Upper lobe of left lung (tissue), 6 donors: ENCODE results near the gene OGDHL. TPM values are rescaled to one million over a fixed set of nuclear protein-coding genes. Genes with fewer than 3 reads are reported as not detected.

Experiments
- ATAC-seq, 2 donors: fragments of 200-7000 bp; cut with Tn5 transposase; one replicate each; pipeline ENCODE4 v1.9.1; 2022; ENCODE audit warnings: mild to moderate bottlenecking in 2 of 2, moderate library complexity in 2 of 2; ENCODE audit not compliant: low FRiP score in 2 of 2
- DNase-seq, 2 donors: peaks; one replicate each; pipeline ENCODE4 v3.0.0-alpha.2; 2019 to 2020
- H3K27ac ChIP-seq, 4 donors: fragments of 200-600 bp; sonication (generic); one replicate each; pipeline ENCODE4 v1.5.1; 2016 to 2019
- H3K27me3 ChIP-seq, 4 donors: fragments of 200-600 bp; sonication (generic); one replicate each; pipeline ENCODE4 v1.5.1; 2017 to 2019
- H3K36me3 ChIP-seq, 4 donors: fragments of 200-600 bp; sonication (generic); one replicate each; pipeline ENCODE4 v1.5.1; 2016 to 2019
- H3K4me1 ChIP-seq, 4 donors: fragments of 200-600 bp; sonication (generic); one replicate each; pipeline ENCODE4 v1.5.1; 2018 to 2019
- H3K4me3 ChIP-seq, 4 donors: fragments of 200-600 bp; sonication (generic); one replicate each; pipeline ENCODE4 v1.5.1; 2017 to 2019; ENCODE audit warnings: mild to moderate bottlenecking in 2 of 4, moderate library complexity in 1 of 4
- H3K9me3 ChIP-seq, 4 donors: fragments of 200-600 bp; sonication (generic); one replicate each; pipeline ENCODE4 v1.5.1; 2018 to 2019
- CTCF ChIP-seq, 6 experiments: fragments of 450-650 bp in 4 of 6; fragments of 200-600 bp in 2 of 6; sonication (generic) in 2 of 6; IDR thresholded peaks; one replicate each; pipeline ENCODE4 v1.5.1; 2016 to 2019; ENCODE audit warnings: antibody characterized with exemption in 6 of 6
- EP300 ChIP-seq, 4 donors: sonication (generic); formaldehyde crosslinking; IDR thresholded peaks; one replicate each; pipeline ENCODE4 v1.5.1; 2017; ENCODE audit warnings: antibody characterized with exemption in 4 of 4, control low read depth in 2 of 4
- POLR2A ChIP-seq, 4 donors: fragments of 450-650 bp; IDR thresholded peaks; one replicate each; pipeline ENCODE4 v1.5.1; 2016 to 2017; ENCODE audit warnings: antibody characterized with exemption in 4 of 4, mild to moderate bottlenecking in 2 of 4
- POLR2AphosphoS5 ChIP-seq, 2 donors: sonication (generic); formaldehyde crosslinking; IDR thresholded peaks; one replicate each; pipeline ENCODE4 v1.5.1; 2017; ENCODE audit warnings: antibody characterized with exemption in 2 of 2
- WGBS, 2 donors: methylation state at CpG; one replicate each; pipeline ENCODE4 v1.1.5; 2017 to 2018; 5-methylcytosine and 5-hydroxymethylcytosine counted together
- total RNA-seq, 6 donors: library from RNA; depleted of rRNA in 4 of 6; stranded (reverse); fragments of >200 nt in 4 of 6; gene quantifications; one replicate each; pipeline versions ENCODE4 v1.1.0 to v1.2.1, GENCODE V29; 2016 to 2021
- donor health status: DM: no; HTN: no; CAD: no; lungs with moderate emphysema.
- donor health status: DM: no; HTN: yes; CAD: no; lungs with severe emphysema.

The OGDHL gene
- total RNA-seq, 6 donors from 2014 or later, result 0.10 to 0.46 (median 0.22) TPM; not detected in 2

DNA sequence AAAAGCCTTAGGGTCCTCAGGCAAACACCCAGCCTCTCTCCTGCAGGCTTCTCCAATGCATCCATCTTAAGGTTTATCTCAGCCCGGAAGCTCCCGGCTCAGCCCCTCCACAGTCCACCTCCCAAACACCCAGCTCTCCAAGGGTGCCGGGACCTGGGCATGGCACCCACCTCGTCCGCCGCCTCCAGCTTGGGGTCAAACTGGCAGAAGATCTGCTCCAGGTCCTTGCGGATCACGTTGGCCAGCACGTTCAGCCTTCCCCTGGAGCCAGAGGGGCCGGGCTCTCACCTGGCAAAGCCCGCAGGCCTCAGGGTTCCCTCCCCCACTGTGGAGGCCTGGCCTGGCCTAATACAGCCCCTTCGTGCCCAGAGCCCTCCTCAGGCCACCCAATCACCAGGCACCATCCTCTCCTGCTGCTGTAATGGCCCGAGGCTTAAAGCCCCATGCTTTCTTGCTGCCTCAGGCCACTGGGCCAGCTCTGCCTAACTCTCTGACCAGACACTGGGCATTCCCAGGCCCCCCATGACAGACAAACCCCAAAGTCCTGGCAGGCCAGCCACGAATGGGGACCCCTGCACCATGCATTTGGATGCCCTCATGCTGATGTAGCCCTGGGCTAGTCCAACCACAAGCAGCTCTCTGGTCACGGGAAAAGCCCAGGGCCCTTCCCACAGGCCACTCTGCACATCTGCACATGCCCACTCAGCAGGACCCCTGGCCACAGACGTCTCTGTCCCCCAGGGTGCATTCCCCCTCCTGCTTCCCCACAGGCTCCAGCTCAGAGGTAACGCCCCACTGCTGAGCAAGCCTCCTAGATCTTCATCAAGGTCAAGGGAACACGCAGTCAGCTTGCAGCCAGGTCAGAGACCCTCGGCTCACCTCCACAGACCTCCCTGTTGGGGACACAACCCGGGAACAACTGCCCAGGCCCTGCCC, 12.3 kb downstream of the OGDHL start:
- TF ChIP-seq CTCF (IDR thresholded peaks at IDR 0.05) (no peak), POLR2AphosphoS5 (IDR thresholded peaks at IDR 0.05) (no peak), POLR2A (IDR thresholded peaks at IDR 0.05) (no peak), EP300 (IDR thresholded peaks at IDR 0.05) (no peak)
- WGBS, 2 donors, result 74 to 81% methylated on average over 18 to 20 of the region's 20 CpGs
- ATAC-seq, result no peak
- H3K9me3 ChIP-seq, result no peaks in the 10 kb centered on the region
- peak in 1 of 2 donors; percentile 18 for DNase-seq
- H3K27ac ChIP-seq, result no peak overlapping the region
- H3K27me3 ChIP-seq, result no peaks in the 10 kb centered on the region
- H3K4me3 ChIP-seq, result no peak overlapping the region
- no peaks in the 10 kb centered on the region for H3K36me3 ChIP-seq
- no peaks in the 10 kb centered on the region for H3K4me1 ChIP-seq

DNA sequence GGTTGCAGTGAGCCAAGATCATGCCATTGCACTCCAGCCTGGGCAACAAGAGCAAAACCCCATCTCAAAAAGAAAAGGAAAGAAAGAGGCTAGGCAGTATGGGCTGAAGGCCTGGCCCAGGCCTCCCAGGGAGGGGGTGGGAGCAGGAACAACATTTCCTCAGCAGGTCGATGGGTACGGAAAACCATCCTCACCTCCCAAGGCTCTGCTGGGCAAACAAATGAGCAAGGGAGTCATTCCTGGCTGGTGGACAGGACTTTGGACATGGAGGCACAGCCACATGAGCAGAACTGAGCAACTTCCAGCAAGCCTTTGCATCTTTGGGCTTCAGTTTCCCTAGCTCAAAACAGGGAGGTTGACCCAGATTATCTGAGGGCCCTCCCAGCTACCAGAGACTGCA, 13.0 kb downstream of the OGDHL start:
- WGBS, 2 donors, result 83 to 94% methylated on average over 2 of the region's 2 CpGs
- DNase-seq (no peak), ATAC-seq (no peak)
- no peak overlapping the region for H3K27ac ChIP-seq
- H3K36me3 ChIP-seq, result no peaks in the 10 kb centered on the region
- no peaks in the 10 kb centered on the region for H3K27me3 ChIP-seq
- no peaks in the 10 kb centered on the region for H3K9me3 ChIP-seq
- TF ChIP-seq CTCF (IDR thresholded peaks at IDR 0.05) (no peak), POLR2A (IDR thresholded peaks at IDR 0.05) (no peak), EP300 (IDR thresholded peaks at IDR 0.05) (no peak), POLR2AphosphoS5 (IDR thresholded peaks at IDR 0.05) (no peak)
- no peak overlapping the region for H3K4me3 ChIP-seq
- no peaks in the 10 kb centered on the region for H3K4me1 ChIP-seq

DNA sequence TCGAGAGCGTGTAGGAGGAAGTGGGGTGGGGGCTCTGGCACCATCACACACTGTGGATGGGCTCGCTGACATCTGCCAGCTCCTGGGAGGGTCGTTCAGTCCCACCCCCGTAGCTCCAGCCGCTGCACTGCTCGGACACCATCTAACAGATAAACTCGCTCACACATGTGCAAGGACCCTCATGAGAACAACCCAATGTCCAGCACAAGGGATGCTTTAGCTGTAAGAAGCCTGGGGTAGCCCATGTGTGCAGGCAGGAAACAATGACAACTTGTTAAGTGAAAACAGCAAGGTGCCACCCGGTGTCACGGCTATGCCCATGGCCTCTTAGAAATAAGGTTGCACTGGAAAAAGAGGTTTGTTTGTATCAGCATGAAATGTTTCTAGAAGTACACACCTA, 14.1 kb downstream of the OGDHL start:
- ATAC-seq (no peak), DNase-seq (no peak)
- Histone ChIP-seq H3K36me3 (no peaks in the 10 kb centered on the region), H3K27me3 (no peaks in the 10 kb centered on the region), H3K4me1 (no peaks in the 10 kb centered on the region), H3K9me3 (no peaks in the 10 kb centered on the region), H3K4me3 (no peak overlapping the region), H3K27ac (no peak overlapping the region)
- TF ChIP-seq EP300 (IDR thresholded peaks at IDR 0.05), result no peak
- no peak for TF ChIP-seq POLR2A (IDR thresholded peaks at IDR 0.05)
- TF ChIP-seq CTCF (IDR thresholded peaks at IDR 0.05), result no peak
- no peak for TF ChIP-seq POLR2AphosphoS5 (IDR thresholded peaks at IDR 0.05)
- 56 to 70% methylated on average over 10 of the region's 10 CpGs for WGBS, 2 donors

- 87 to 100% methylated on average over 4 of the region's 4 CpGs for WGBS, 2 donors
- Histone ChIP-seq H3K4me3 (no peak overlapping the region), H3K36me3 (no peaks in the 10 kb centered on the region), H3K27me3 (no peaks in the 10 kb centered on the region), H3K4me1 (no peaks in the 10 kb centered on the region), H3K9me3 (no peaks in the 10 kb centered on the region), H3K27ac (no peak overlapping the region)
- ATAC-seq (no peak), DNase-seq (no peak)
- TF ChIP-seq POLR2A (IDR thresholded peaks at IDR 0.05) (no peak), CTCF (IDR thresholded peaks at IDR 0.05) (no peak), POLR2AphosphoS5 (IDR thresholded peaks at IDR 0.05) (no peak), EP300 (IDR thresholded peaks at IDR 0.05) (no peak)
These were observed 14.8 kb downstream of the OGDHL start for GRCh38 chr10:49747303-49747646.
